Heart left ventricle (tissue), 13 donors: ENCODE measurements around the gene DOCK1.

Experiments
- CTCF ChIP-seq, 12 donors: fragments of 200-600 bp; sonication (generic) in 4 of 12; IDR thresholded peaks; one replicate each; pipeline versions ENCODE4 v1.5.0 to v1.8.0; 2018 to 2022; ENCODE audit warnings: antibody characterized with exemption in 12 of 12, mild to moderate bottlenecking in 5 of 12
- POLR2A ChIP-seq, 2 donors: fragments of 450-650 bp; IDR thresholded peaks; one replicate each; pipeline ENCODE4 v1.6.1; 2017; ENCODE audit warnings: antibody characterized with exemption in 2 of 2, mild to moderate bottlenecking in 2 of 2, moderate library complexity in 2 of 2
- donor health status: ischemic (EF 13 %, LVEDD 7.1; RV severe dilation, severe dysfunction).
- donor health status: DM: no; HTN: yes; CAD: no.
- donor health status: DM: no; HTN: no; CAD: no.
- donor health status: ischemic (EF 25% LVEDD 6.9; RV normal size, moderate dysfunction).
- donor health status: ischemic (EF 25% LVEDD 5.7; RV mildly dilated, moderate dysfunction).
- donor health status: ischemic (EF 35%, LVEDD 5.7; RV mildly dilated, moderate dysfunction).
- donor health status: nonischemic (EF 11% LVEDD 7.7; RV severe dilation, severe dysfunction).
- donor health status: DM: yes; HTN: yes; CAD: no.
- donor health status: PGD.
- donor health status: ischemic (EF 29% LVEDD 5.4; RV normal size, mild dysfunction).
- donor health status: nonischemic (EF 23%, LVEDD 6.1; RV moderate dilation, normal function).

DNA sequence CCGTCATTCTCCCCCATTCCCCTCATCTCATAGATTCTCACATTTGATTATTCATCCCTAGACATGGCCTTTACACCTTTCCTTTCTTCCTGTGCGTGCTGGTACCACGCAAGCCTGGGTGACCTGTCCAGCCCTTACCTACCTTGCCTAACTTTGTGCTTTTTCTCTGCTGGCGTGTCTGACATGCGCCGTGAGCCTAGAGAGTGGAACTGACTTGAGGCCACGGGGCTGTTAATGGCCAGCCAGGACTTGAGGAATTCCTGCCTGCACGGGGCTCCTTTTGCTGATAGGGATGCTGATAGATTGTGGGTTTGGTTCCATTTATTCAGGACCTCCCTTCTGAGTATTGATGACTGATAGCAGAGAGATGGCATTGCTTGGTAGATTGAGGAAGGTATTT, 134.2 kb downstream of the DOCK1 start:
- TF ChIP-seq POLR2A (IDR thresholded peaks at IDR 0.05) (no peak), CTCF (IDR thresholded peaks at IDR 0.05) (no peak)
